ENCODE results near the gene MAN1A1. TPM values are rescaled to one million over a fixed set of nuclear protein-coding genes. Genes with fewer than 3 reads are reported as not detected.

The MAN1A1 gene
- total RNA-seq, 1 donor from 2014 or later = 19.7 TPM

DNA sequence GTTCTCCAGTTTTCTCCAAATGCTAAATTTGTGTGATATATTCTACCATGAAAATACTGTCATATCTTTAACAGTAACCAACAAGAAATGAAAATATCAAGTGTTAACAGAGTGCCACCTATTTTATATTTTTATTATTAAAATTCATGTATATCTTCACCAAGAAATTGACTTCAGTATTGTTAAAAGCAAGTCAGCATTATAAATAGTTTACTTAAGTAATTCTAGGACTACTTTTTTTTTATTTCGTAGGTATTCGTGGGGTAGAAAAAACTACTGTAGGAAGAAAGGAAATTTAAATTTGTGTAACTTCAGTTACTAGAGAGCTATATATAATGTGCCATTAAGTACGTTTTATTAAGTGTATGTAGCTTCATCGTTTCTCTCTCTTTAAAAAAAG lies 6.3 kb upstream of the MAN1A1 start:
- intact Hi-C loops (cut with micrococcal nuclease) = no loop called here
- H3K27me3 ChIP-seq (ENCODE audit: low read depth) = no peaks in the 10 kb centered on the region
- H3K4me1 ChIP-seq = peaks cover 22% of the 10 kb centered on the region
- no peak for DNase-seq
- TF ChIP-seq, protein P1, sequence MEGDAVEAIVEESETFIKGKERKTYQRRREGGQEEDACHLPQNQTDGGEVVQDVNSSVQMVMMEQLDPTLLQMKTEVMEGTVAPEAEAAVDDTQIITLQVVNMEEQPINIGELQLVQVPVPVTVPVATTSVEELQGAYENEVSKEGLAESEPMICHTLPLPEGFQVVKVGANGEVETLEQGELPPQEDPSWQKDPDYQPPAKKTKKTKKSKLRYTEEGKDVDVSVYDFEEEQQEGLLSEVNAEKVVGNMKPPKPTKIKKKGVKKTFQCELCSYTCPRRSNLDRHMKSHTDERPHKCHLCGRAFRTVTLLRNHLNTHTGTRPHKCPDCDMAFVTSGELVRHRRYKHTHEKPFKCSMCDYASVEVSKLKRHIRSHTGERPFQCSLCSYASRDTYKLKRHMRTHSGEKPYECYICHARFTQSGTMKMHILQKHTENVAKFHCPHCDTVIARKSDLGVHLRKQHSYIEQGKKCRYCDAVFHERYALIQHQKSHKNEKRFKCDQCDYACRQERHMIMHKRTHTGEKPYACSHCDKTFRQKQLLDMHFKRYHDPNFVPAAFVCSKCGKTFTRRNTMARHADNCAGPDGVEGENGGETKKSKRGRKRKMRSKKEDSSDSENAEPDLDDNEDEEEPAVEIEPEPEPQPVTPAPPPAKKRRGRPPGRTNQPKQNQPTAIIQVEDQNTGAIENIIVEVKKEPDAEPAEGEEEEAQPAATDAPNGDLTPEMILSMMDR (IDR thresholded peaks at IDR 0.05; ENCODE audit: borderline replicate concordance) = no peak
- H3K36me3 ChIP-seq = no peaks in the 10 kb centered on the region
- peak overlapping the region; percentile 47 for H3K27ac ChIP-seq (replicated peaks)
- H3K4me3 ChIP-seq = no peak overlapping the region
- H3K9me3 ChIP-seq (replicated peaks) = no peaks in the 10 kb centered on the region

DNA sequence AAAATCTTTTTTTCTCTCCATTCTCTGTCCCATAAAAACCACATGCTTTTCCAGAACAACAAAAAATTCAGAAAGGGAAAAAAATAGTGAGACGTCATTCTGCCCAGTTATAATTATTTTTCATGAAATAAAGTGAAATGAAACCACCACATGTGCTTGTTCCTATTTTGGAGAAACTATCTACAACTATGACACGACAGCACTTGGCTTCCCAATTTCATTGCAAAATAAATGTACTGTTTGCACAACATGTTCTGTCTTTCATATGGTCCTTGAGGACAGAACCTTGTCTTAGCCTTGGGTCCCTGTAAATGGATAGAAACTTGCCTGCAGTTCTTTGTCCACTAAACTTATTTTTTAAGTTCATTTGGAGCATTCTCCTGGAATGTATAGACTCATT lies 5.6 kb upstream of the MAN1A1 start:
- H3K4me1 ChIP-seq = peaks cover 29% of the 10 kb centered on the region
- peak overlapping the region; percentile 66 for H3K27ac ChIP-seq (replicated peaks)
- no peaks in the 10 kb centered on the region for H3K36me3 ChIP-seq
- no peaks in the 10 kb centered on the region for H3K9me3 ChIP-seq (replicated peaks)
- TF ChIP-seq, protein P1 (IDR thresholded peaks at IDR 0.05; ENCODE audit: borderline replicate concordance) = no peak
- no peak for DNase-seq
- intact Hi-C loops (cut with micrococcal nuclease) = no loop called here
- H3K27me3 ChIP-seq (ENCODE audit: low read depth) = no peaks in the 10 kb centered on the region
- H3K4me3 ChIP-seq = no peak overlapping the region

DNA sequence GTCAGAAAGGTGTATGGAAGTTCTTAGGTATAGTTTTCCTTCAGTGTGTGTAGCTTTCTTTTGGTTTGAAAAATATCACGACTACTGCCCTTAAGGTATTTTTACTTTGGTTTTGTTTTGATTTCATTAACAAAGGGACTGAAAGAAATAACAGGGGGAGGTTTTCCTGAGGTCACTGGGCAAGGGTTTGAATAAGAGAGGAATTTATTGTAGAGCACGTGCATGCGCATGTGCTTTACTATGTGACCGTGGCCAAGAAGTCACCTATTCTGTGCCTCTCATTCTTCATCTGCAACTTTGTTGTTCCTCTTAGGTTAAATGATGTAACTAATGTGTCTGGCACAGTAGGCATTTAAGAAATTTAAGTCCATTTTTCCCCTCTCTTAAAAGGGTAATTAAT lies 4.1 kb upstream of the MAN1A1 start:
- Histone ChIP-seq H3K27me3 (ENCODE audit: low read depth) (no peaks in the 10 kb centered on the region), H3K27ac (replicated peaks) (no peak overlapping the region), H3K4me1 (peaks cover 37% of the 10 kb centered on the region), H3K36me3 (no peaks in the 10 kb centered on the region), H3K4me3 (no peak overlapping the region), H3K9me3 (replicated peaks) (no peaks in the 10 kb centered on the region)
- DNase-seq = no peak
- intact Hi-C loops (cut with micrococcal nuclease) = no loop called here
- TF ChIP-seq, protein P1 (IDR thresholded peaks at IDR 0.05; ENCODE audit: borderline replicate concordance) = no peak

DNA sequence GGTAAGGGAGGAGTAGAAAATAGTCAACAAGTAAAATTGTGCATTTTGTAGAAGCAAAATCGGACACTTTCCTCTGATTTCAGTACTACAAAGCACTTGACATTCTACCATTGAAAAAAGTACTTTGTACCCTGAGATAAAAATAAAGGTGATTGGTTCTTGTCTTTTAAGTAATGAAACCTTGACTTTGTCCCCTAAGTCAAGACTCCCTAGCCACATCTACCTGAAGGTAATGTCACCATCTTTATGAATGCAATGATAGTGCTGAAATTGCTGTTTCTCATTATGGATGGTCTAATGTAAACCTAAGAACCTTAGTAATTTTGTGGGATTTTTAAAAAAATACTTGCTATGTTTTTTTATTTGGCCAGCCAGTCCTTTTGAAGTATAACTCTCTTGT lies 2.4 kb upstream of the MAN1A1 start:
- TF ChIP-seq, protein P1 (IDR thresholded peaks at IDR 0.05; ENCODE audit: borderline replicate concordance) = no peak
- Histone ChIP-seq H3K9me3 (replicated peaks) (no peaks in the 10 kb centered on the region), H3K4me1 (peaks cover 52% of the 10 kb centered on the region), H3K27ac (replicated peaks) (no peak overlapping the region), H3K36me3 (no peaks in the 10 kb centered on the region), H3K4me3 (no peak overlapping the region), H3K27me3 (ENCODE audit: low read depth) (no peaks in the 10 kb centered on the region)
- intact Hi-C loops (cut with micrococcal nuclease) = no loop called here
- no peak for DNase-seq

DNA sequence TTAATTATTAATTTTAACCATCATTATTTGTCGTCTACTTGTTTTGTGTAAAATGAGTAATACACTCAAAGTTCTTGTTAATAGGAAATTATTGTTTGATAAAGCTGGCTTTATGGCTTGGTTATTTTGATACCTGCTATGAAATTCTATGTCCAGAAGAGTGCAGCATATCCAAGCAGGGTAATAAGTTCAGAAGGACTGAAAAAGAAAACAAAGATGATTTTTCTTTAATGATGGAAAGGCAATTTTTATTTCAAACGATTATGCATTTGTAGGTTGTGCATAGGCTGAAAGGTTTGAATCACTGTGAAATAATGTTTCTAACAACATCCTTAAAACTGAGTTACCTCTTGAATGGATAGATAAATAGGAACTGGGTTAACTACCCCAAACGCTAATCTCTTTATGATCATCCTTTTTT lies 1.4 kb upstream of the MAN1A1 start:
- intact Hi-C loops (cut with micrococcal nuclease) = no loop called here
- H3K4me1 ChIP-seq = peaks cover 61% of the 10 kb centered on the region

More for the DNA sequence above, 1.4 kb upstream of the MAN1A1 start:
- DNase-seq = no peak
- Histone ChIP-seq H3K27ac (replicated peaks) (peak overlapping the region; percentile 96), H3K9me3 (replicated peaks) (no peaks in the 10 kb centered on the region), H3K27me3 (ENCODE audit: low read depth) (no peaks in the 10 kb centered on the region), H3K36me3 (no peaks in the 10 kb centered on the region), H3K4me3 (peak overlapping the region; percentile 94)
- TF ChIP-seq, protein P1 (IDR thresholded peaks at IDR 0.05; ENCODE audit: borderline replicate concordance) = peak; percentile 60

All from left ventricle myocardium inferior (tissue), 1 donor.